Calu3 (cell line): Measurements from ENCODE around the gene FMN1. TPM values are rescaled to one million over a fixed set of nuclear protein-coding genes. Genes with fewer than 3 reads are reported as not detected.

Source experiments
- BruUV-seq: library from RNA; stranded (reverse); fragments of 400-500 nt; replicated peaks from 2 replicates; lab custom pipeline; 2021; lab: Mats Ljungman, UMichigan
- CTCF ChIA-PET: fragments of 300-600 bp; sonication (Branson Sonifier 250); formaldehyde crosslinking; loops from one replicate; lab custom pipeline; 2022; ENCODE audit warnings: antibody characterized with exemption; lab: Charles Lee
- DNase-seq: peaks from one replicate; pipeline ENCODE4 v3.0.0; 2022
- H3K27ac Mint-ChIP-seq: one replicate; pipeline ENCODE4 v1.8.0; 2022; ENCODE audit warnings: mixed read lengths; ENCODE audit not compliant: unreplicated experiment
- H3K27me3 Mint-ChIP-seq: one replicate; pipeline ENCODE4 v1.8.0; 2022; ENCODE audit warnings: mixed read lengths; ENCODE audit not compliant: unreplicated experiment
- H3K36me3 Mint-ChIP-seq: one replicate; pipeline ENCODE4 v1.8.0; 2022; ENCODE audit warnings: mild to moderate bottlenecking, moderate library complexity, mixed read lengths; ENCODE audit not compliant: insufficient read depth, unreplicated experiment
- H3K4me1 Mint-ChIP-seq: one replicate; pipeline ENCODE4 v1.8.0; 2022; ENCODE audit warnings: mild to moderate bottlenecking, low read depth, mixed read lengths; ENCODE audit not compliant: unreplicated experiment
- H3K4me3 Mint-ChIP-seq: one replicate; pipeline ENCODE4 v1.8.0; 2022; ENCODE audit warnings: mild to moderate bottlenecking, low read depth, moderate library complexity, mixed read lengths; ENCODE audit not compliant: unreplicated experiment
- H3K9me3 Mint-ChIP-seq: one replicate; pipeline ENCODE4 v1.8.0; 2022; ENCODE audit warnings: low read depth, mixed read lengths; ENCODE audit not compliant: unreplicated experiment
- intact Hi-C: fragments of 100-400 bp; cut with micrococcal nuclease; formaldehyde crosslinking; loops from one replicate; pipeline ENCODE4 v1.10.0; 2022; ENCODE audit not compliant: unreplicated experiment
- total RNA-seq: library from RNA; stranded (reverse); gene quantifications from 2 replicates; pipeline ENCODE4 v1.2.3, GENCODE V29; 2022
- TF ChIP-seq, protein P1 (sequence below): fragments of 200-600 bp; IDR thresholded peaks from one replicate; pipeline ENCODE4 v1.8.0; 2022; ENCODE audit warnings: antibody characterized with exemption; ENCODE audit not compliant: unreplicated experiment

FMN1 gene
- total RNA-seq, 1 experiment from 2014 or later = 7.1 TPM

DNA sequence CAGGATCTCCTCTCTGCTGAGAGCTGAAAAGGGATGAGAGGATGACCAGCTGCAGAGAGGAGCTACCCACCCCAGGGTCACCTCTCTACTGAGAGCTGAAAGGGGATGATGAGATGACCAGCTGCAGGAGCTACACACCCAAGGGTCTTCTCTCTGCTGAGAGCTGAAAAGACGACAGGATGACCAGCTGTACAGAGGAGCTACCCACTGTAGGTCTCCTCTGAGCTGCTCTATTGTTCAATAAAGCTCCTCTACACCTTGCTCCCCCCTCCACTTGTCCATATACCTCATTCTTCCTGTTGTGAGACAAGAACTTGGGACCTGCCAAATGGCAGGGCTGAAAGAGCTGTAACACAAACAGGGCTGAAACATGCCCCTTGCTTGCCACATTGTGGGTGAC, 149.9 kb downstream of the FMN1 start:
- intact Hi-C loops = no loop called here
- Mint-ChIP-seq H3K4me1 (no peaks in the 10 kb centered on the region), H3K27ac (no peak overlapping the region), H3K9me3 (peaks cover 2% of the 10 kb centered on the region), H3K27me3 (no peaks in the 10 kb centered on the region), H3K4me3 (no peak overlapping the region), H3K36me3 (no peaks in the 10 kb centered on the region)
- no TSS peak for BruUV-seq
- DNase-seq = no peak
- CTCF ChIA-PET = no interaction called here
- TF ChIP-seq, protein P1, sequence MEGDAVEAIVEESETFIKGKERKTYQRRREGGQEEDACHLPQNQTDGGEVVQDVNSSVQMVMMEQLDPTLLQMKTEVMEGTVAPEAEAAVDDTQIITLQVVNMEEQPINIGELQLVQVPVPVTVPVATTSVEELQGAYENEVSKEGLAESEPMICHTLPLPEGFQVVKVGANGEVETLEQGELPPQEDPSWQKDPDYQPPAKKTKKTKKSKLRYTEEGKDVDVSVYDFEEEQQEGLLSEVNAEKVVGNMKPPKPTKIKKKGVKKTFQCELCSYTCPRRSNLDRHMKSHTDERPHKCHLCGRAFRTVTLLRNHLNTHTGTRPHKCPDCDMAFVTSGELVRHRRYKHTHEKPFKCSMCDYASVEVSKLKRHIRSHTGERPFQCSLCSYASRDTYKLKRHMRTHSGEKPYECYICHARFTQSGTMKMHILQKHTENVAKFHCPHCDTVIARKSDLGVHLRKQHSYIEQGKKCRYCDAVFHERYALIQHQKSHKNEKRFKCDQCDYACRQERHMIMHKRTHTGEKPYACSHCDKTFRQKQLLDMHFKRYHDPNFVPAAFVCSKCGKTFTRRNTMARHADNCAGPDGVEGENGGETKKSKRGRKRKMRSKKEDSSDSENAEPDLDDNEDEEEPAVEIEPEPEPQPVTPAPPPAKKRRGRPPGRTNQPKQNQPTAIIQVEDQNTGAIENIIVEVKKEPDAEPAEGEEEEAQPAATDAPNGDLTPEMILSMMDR = no peak

GRCh38 chr15:33043636-33044035, 150.9 kb downstream of the FMN1 start:
- CTCF ChIA-PET = no interaction called here
- DNase-seq = no peak

GRCh38 chr15:33040496-33040895, 154.0 kb downstream of the FMN1 start:
- TF ChIP-seq, protein P1 = no peak
- Mint-ChIP-seq H3K4me3 (no peak overlapping the region), H3K4me1 (no peaks in the 10 kb centered on the region), H3K27ac (no peak overlapping the region), H3K36me3 (no peaks in the 10 kb centered on the region), H3K9me3 (peaks cover 2% of the 10 kb centered on the region), H3K27me3 (no peaks in the 10 kb centered on the region)
- CTCF ChIA-PET = no interaction called here
- BruUV-seq = no TSS peak
- intact Hi-C loops = no loop called here
- DNase-seq = no peak

More at GRCh38 chr15:33043636-33044035, 150.9 kb downstream of the FMN1 start:
- TF ChIP-seq, protein P1 = no peak
- Mint-ChIP-seq H3K4me3 (no peak overlapping the region), H3K9me3 (peaks cover 2% of the 10 kb centered on the region), H3K4me1 (no peaks in the 10 kb centered on the region), H3K27me3 (no peaks in the 10 kb centered on the region), H3K27ac (no peak overlapping the region), H3K36me3 (no peaks in the 10 kb centered on the region)
- BruUV-seq = no TSS peak
- intact Hi-C loops = no loop called here

DNA sequence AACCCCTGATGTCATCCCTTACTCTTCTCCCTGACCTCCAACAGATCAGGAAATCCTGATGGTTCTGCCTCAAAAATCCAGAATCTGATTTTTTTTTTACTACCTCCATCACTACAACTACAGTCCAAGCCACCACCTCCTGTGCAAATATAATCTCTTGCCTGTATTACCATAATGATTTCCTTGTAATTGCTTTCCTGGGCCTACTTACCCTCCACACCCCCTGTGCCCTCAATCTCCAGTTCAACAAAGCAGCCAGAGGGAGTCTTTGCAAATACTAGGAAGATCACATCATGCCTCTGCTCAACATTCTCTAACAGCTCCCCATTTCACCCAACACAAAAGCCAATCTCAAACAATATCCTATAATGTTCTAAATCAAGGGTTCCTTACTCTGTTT, 159.9 kb downstream of the FMN1 start:
- H3K27ac Mint-ChIP-seq = no peak overlapping the region
- H3K4me1 Mint-ChIP-seq = no peaks in the 10 kb centered on the region
- BruUV-seq = no TSS peak
- no peaks in the 10 kb centered on the region for H3K27me3 Mint-ChIP-seq
- H3K4me3 Mint-ChIP-seq = no peak overlapping the region
- H3K36me3 Mint-ChIP-seq = no peaks in the 10 kb centered on the region
- DNase-seq = no peak
- intact Hi-C loops = no loop called here
- CTCF ChIA-PET = no interaction called here
- TF ChIP-seq, protein P1 = no peak
- no peaks in the 10 kb centered on the region for H3K9me3 Mint-ChIP-seq
